IMR-90 (cell line): ENCODE results near the gene CA9. TPM values are rescaled to one million over a fixed set of nuclear protein-coding genes. Genes with fewer than 3 reads are reported as not detected.

Source experiments
- ATAC-seq: fragments of 200-7000 bp; cut with Tn5 transposase; 2 replicates; pipeline ENCODE4 v1.9.1; 2020; ENCODE audit warnings: low read depth, mild to moderate bottlenecking, moderate library complexity
- BruUV-seq: library from RNA; stranded (reverse); fragments of 400-500 nt; replicated peaks from 2 replicates; lab custom pipeline; 2021; lab: Mats Ljungman, UMichigan
- CTCF ChIA-PET: fragments of 300-600 bp; formaldehyde crosslinking; extraction: SDS; loops from one replicate; lab custom pipeline; 2021; ENCODE audit warnings: antibody characterized with exemption; lab: Yijun Ruan, JAX
- POLR2A ChIA-PET: fragments of 300-600 bp; sonication (Branson Sonifier 250); formaldehyde crosslinking; loops from one replicate; lab custom pipeline; 2022; ENCODE audit warnings: antibody characterized with exemption; ENCODE audit not compliant: unreplicated experiment; lab: Charles Lee
- DNase-seq: peaks from one replicate; pipeline ENCODE4 v3.0.0; 2013
- H2AFZ ChIP-seq: replicated peaks from 2 replicates; pipeline ENCODE3; 2013; ENCODE audit warnings: low read length, mild to moderate bottlenecking; ENCODE audit not compliant: poor library complexity
- H2AK5ac ChIP-seq: 2 replicates; pipeline ENCODE4 v1.6.1; 2013; ENCODE audit warnings: low read depth, low read length, inconsistent platforms
- H2AK9ac ChIP-seq: replicated peaks from 2 replicates; pipeline ENCODE3; 2013; ENCODE audit warnings: mild to moderate bottlenecking, low read depth, low read length, moderate library complexity; ENCODE audit not compliant: poor library complexity
- H2BK120ac ChIP-seq: 2 replicates; pipeline ENCODE4 v1.6.1; 2013; ENCODE audit warnings: low read depth, low read length, inconsistent platforms
- H2BK15ac ChIP-seq: 3 replicates; pipeline ENCODE4 v1.6.1; 2013; ENCODE audit warnings: low read depth, low read length, inconsistent platforms
- H2BK20ac ChIP-seq: 2 replicates; pipeline ENCODE4 v1.6.1; 2013; ENCODE audit warnings: low read depth, mild to moderate bottlenecking, inconsistent platforms, low read length, moderate library complexity
- H2BK5ac ChIP-seq: 2 replicates; pipeline ENCODE4 v1.6.1; 2013; ENCODE audit warnings: mild to moderate bottlenecking, low read depth, low read length, inconsistent platforms; ENCODE audit not compliant: poor library complexity, severe bottlenecking
- H3K14ac ChIP-seq: replicated peaks from 2 replicates; pipeline ENCODE4 v1.6.1; 2013; ENCODE audit warnings: low read depth, low read length, inconsistent platforms
- H3K18ac ChIP-seq: 2 replicates; pipeline ENCODE4 v1.6.1; 2013; ENCODE audit warnings: low read depth, low read length, control low read depth
- H3K23ac ChIP-seq: 2 replicates; pipeline ENCODE4 v1.6.1; 2013; ENCODE audit warnings: low read depth, low read length, inconsistent platforms
- H3K27ac ChIP-seq: 2 replicates; pipeline ENCODE4 v1.5.1; 2013; ENCODE audit warnings: mild to moderate bottlenecking, control low read depth, low read length; ENCODE audit not compliant: insufficient read depth
- H3K27me3 ChIP-seq: 2 replicates; pipeline ENCODE4 v1.6.1; 2013; ENCODE audit warnings: low read length; ENCODE audit not compliant: control insufficient read depth, insufficient read depth
- H3K36me3 ChIP-seq: 2 replicates; pipeline ENCODE4 v1.6.1; 2013; ENCODE audit warnings: low read length, mixed read lengths; ENCODE audit not compliant: control insufficient read depth, insufficient read depth
- H3K4ac ChIP-seq: 2 replicates; pipeline ENCODE4 v1.6.1; 2013; ENCODE audit warnings: low read depth, low read length, inconsistent platforms
- H3K4me1 ChIP-seq: 2 replicates; pipeline ENCODE4 v1.6.1; 2013; ENCODE audit warnings: low read length, mixed read lengths; ENCODE audit not compliant: control insufficient read depth, insufficient read depth
- H3K4me2 ChIP-seq: 2 replicates; pipeline ENCODE4 v1.6.1; 2013; ENCODE audit warnings: low read depth, mild to moderate bottlenecking, control low read depth, low read length, moderate library complexity
- H3K4me3 ChIP-seq: 2 replicates; pipeline ENCODE4 v1.5.1; 2013; ENCODE audit warnings: low read depth, mild to moderate bottlenecking, control low read depth, low read length, moderate library complexity; ENCODE audit not compliant: insufficient read depth
- H3K56ac ChIP-seq: 2 replicates; pipeline ENCODE4 v1.6.1; 2013; ENCODE audit warnings: low read length, inconsistent platforms; ENCODE audit not compliant: insufficient read depth; ENCODE audit errors: extremely low read depth
- H3K79me1 ChIP-seq, 2 experiments: 2 replicates each; pipeline ENCODE4 v1.6.1; 2013; ENCODE audit warnings: low read length in 2 of 2, inconsistent platforms in 1 of 2, low read depth in 1 of 2
- H3K9ac ChIP-seq: 2 replicates; pipeline ENCODE4 v1.6.1; 2013; ENCODE audit warnings: low read depth, low read length, control low read depth
- H3K9me1 ChIP-seq: 2 replicates; pipeline ENCODE4 v1.6.1; 2013; ENCODE audit warnings: low read length, inconsistent platforms; ENCODE audit not compliant: insufficient read depth
- H3K9me3 ChIP-seq: 2 replicates; pipeline ENCODE4 v1.6.1; 2013; ENCODE audit warnings: low read length; ENCODE audit not compliant: control insufficient read depth, insufficient read depth
- H4K20me1 ChIP-seq: 2 replicates; pipeline ENCODE4 v1.6.1; 2013; ENCODE audit warnings: low read length, inconsistent platforms; ENCODE audit not compliant: insufficient read depth
- H4K5ac ChIP-seq: 2 replicates; pipeline ENCODE4 v1.6.1; 2013; ENCODE audit warnings: mild to moderate bottlenecking, low read depth, low read length, control low read depth
- H4K8ac ChIP-seq, 2 experiments: 2 replicates each; pipeline ENCODE4 v1.6.1; 2013; ENCODE audit warnings: low read depth in 2 of 2, low read length in 2 of 2, control low read depth in 1 of 2, inconsistent platforms in 1 of 2
- H4K91ac ChIP-seq: 2 replicates; pipeline ENCODE4 v1.6.1; 2013; ENCODE audit warnings: low read depth, low read length, inconsistent platforms; ENCODE audit not compliant: insufficient read depth
- BHLHE40 ChIP-seq: fragments of 150-350 bp; IDR thresholded peaks from 2 replicates; pipeline ENCODE4 v1.6.1; 2016; ENCODE audit warnings: mild to moderate bottlenecking, low read depth, low read length
- CEBPB ChIP-seq: IDR thresholded peaks from 2 replicates; pipeline ENCODE4 v1.6.1; 2012; ENCODE audit warnings: low read depth, low read length, improper control_type of control experiment
- CHD1 ChIP-seq: IDR thresholded peaks from 2 replicates; pipeline ENCODE4 v1.6.1; 2012; ENCODE audit warnings: low read depth, low read length, improper control_type of control experiment
- CTCF ChIP-seq: conservative IDR thresholded peaks from 2 replicates; pipeline ENCODE4 v1.5.1; 2012; ENCODE audit warnings: mild to moderate bottlenecking, low read depth, low read length, improper control_type of control experiment
- ELK1 ChIP-seq: fragments of 150-350 bp; IDR thresholded peaks from 2 replicates; pipeline ENCODE4 v1.6.1; 2016; ENCODE audit warnings: low read depth, mild to moderate bottlenecking, low read length, moderate library complexity, borderline replicate concordance
- FOS ChIP-seq: fragments of 150-350 bp; IDR thresholded peaks from 2 replicates; pipeline ENCODE4 v1.6.1; 2016; ENCODE audit warnings: low read depth, low read length
- MAFK ChIP-seq: IDR thresholded peaks from 2 replicates; pipeline ENCODE4 v1.6.1; 2012; ENCODE audit warnings: low read depth, low read length, improper control_type of control experiment
- MAZ ChIP-seq: IDR thresholded peaks from 2 replicates; pipeline ENCODE4 v1.6.1; 2012; ENCODE audit warnings: low read depth, mild to moderate bottlenecking, low read length, improper control_type of control experiment, moderate library complexity, borderline replicate concordance
- MXI1 ChIP-seq: IDR thresholded peaks from 2 replicates; pipeline ENCODE4 v1.6.1; 2012; ENCODE audit warnings: low read depth, mild to moderate bottlenecking, low read length, moderate library complexity, borderline replicate concordance
- NFE2L2 ChIP-seq: fragments of 150-350 bp; IDR thresholded peaks from 2 replicates; pipeline ENCODE4 v1.6.1; 2016; ENCODE audit warnings: low read depth, mild to moderate bottlenecking, low read length
- POLR2A ChIP-seq: IDR thresholded peaks from 2 replicates; pipeline ENCODE4 v1.6.1; 2012; ENCODE audit warnings: mild to moderate bottlenecking, low read depth, low read length
- RAD21 ChIP-seq: IDR thresholded peaks from 2 replicates; pipeline ENCODE4 v1.6.1; 2012; ENCODE audit warnings: low read length, improper control_type of control experiment
- RCOR1 ChIP-seq: IDR thresholded peaks from 2 replicates; pipeline ENCODE4 v1.6.1; 2012; ENCODE audit warnings: mild to moderate bottlenecking, low read length, improper control_type of control experiment; ENCODE audit not compliant: insufficient replicate concordance
- RFX5 ChIP-seq: IDR thresholded peaks from 2 replicates; pipeline ENCODE4 v1.8.0; 2012; ENCODE audit warnings: low read depth, mild to moderate bottlenecking, low read length, moderate library complexity
- SMC3 ChIP-seq: fragments of 150-350 bp; IDR thresholded peaks from 2 replicates; pipeline ENCODE4 v1.6.1; 2016; ENCODE audit warnings: low read depth, mild to moderate bottlenecking, antibody characterized with exemption, low read length, moderate library complexity
- USF2 ChIP-seq: fragments of 150-350 bp; IDR thresholded peaks from 2 replicates; pipeline ENCODE4 v1.6.1; 2017; ENCODE audit warnings: mild to moderate bottlenecking, antibody characterized with exemption, low read length, low read depth
- WGBS, 2 experiments: methylation state at CpG; one replicate each; pipeline versions ENCODE4 v1.1.5 to v1.1.7; 2013; ENCODE audit warnings: missing lambda C conversion rate in 2 of 2; ENCODE audit not compliant: insufficient read length in 1 of 2; ENCODE audit errors: extremely low coverage in 2 of 2; 5-methylcytosine and 5-hydroxymethylcytosine counted together
- dilution Hi-C: fragments of 300-500 bp; cut with HindIII; formaldehyde crosslinking; loops from one replicate; pipeline ENCODE4 v1.14.3; 2018; ENCODE audit warnings: low sequenced_read_pairs; ENCODE audit not compliant: unreplicated experiment
- in situ Hi-C: fragments of 300-500 bp; cut with MboI; formaldehyde crosslinking; loops from 3 replicates; pipeline ENCODE4 v1.14.3; 2019; ENCODE audit warnings: low sequenced_read_pairs, inconsistent platforms, mixed read lengths
- intact Hi-C: fragments of 100-400 bp; cut with micrococcal nuclease; formaldehyde crosslinking; loops from 2 replicates; pipeline ENCODE4 v1.10.0; 2022
- polyA plus RNA-seq, 3 experiments: library from polyadenylated mRNA; depleted of rRNA; stranded (reverse); fragments of >200 nt; gene quantifications; 2 replicates each; pipeline ENCODE4 v1.2.3, GENCODE V29; 2012; ENCODE audit warnings: low replicate concordance in 1 of 3
- total RNA-seq: library from RNA; depleted of rRNA; stranded (reverse); fragments of >200 nt; gene quantifications from 2 replicates; pipeline ENCODE4 v1.2.3, GENCODE V29; 2012

The CA9 gene
- total and polyA plus RNA-seq, 2 of the 4 experiments (the other 2 are of a cell fraction), result 0.54 to 3.9 TPM

GRCh38 chr9:35714123-35714522, 40.4 kb downstream of the CA9 start:
- Histone ChIP-seq H2BK20ac (no peak overlapping the region), H2BK120ac (no peak overlapping the region), H3K18ac (no peak overlapping the region), H2BK15ac (no peak overlapping the region), H3K27ac (no peak overlapping the region), H4K5ac (no peak overlapping the region), H2AFZ (no peak overlapping the region), H3K4me3 (no peak overlapping the region), H3K23ac (no peak overlapping the region), H2BK5ac (no peak overlapping the region), H3K56ac (no peak overlapping the region), H2AK5ac (no peak overlapping the region), H3K4me1 (no peaks in the 10 kb centered on the region), H3K36me3 (peaks cover 86% of the 10 kb centered on the region), H2AK9ac (no peak overlapping the region), H3K79me1 (peaks cover 30 to 70% of the 10 kb centered on the region in 2 experiments; a peak in 3 of 4 replicates), H3K9me3 (no peaks in the 10 kb centered on the region), H3K4me2 (no peak overlapping the region), H3K4ac (no peak overlapping the region), H3K14ac (no peak overlapping the region), H4K20me1 (peaks cover 35% of the 10 kb centered on the region), H4K91ac (no peak overlapping the region), H3K27me3 (no peaks in the 10 kb centered on the region), H3K9ac (no peak overlapping the region), H3K9me1 (no peaks in the 10 kb centered on the region; the same call in 1 of the 2 replicates), H4K8ac (no peak overlapping the region)
- POLR2A ChIA-PET, result interaction anchor here (1.0 kb wide), 1 partner anchor 23 kb away, joined by 4 read pairs; no protein-coding TSS in a partner anchor
- BruUV-seq, result no TSS peak
- CTCF ChIA-PET, result interaction anchor here (0.7 kb wide), 1 partner anchor 53 kb away, joined by 3 read pairs; no protein-coding TSS in a partner anchor
- 100% methylated on average over 2 of the region's 6 CpGs; no CpG with 5 or more reads in 1 of the 2 experiments for WGBS, 2 experiments
- intact Hi-C loops, result no loop called here
- TF ChIP-seq POLR2A (no peak), CHD1 (no peak), RFX5 (no peak), FOS (no peak), SMC3 (no peak), USF2 (no peak), MXI1 (no peak), RAD21 (no peak), MAZ (no peak), CTCF (no peak), ELK1 (no peak), NFE2L2 (no peak), RCOR1 (no peak), MAFK (no peak), BHLHE40 (no peak), CEBPB (no peak)
- in situ Hi-C loops, result no loop called here
- dilution Hi-C loops, result no loop called here
- ATAC-seq (no peak), DNase-seq (no peak)
